ENCODE data around the gene FYB1. TPM values are rescaled to one million over a fixed set of nuclear protein-coding genes. Genes with fewer than 3 reads are reported as not detected.

Gene FYB1
- total RNA-seq, 2 donors from 2014 or later, result 3.1 to 4.0 TPM

DNA sequence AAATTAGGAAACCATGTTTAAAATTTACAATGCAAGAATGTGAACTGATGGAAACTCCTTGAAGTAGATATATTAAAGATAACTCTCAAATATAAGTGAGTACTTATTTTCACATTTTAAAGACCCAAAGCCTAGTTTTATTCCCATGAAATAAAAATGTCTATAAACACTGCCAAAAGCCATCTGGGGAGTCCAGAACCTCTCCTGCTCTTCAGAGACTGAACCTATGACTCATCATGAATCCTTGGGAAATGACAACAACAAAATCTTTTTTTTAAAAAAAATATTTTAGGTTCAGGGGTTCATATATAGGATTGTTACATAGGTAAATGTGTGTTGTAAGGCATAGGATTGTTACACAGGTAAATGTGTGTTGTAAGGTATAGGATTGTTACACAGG is 33.8 kb upstream of the FYB1 start:
- no peaks in the 10 kb centered on the region for H3K27me3 ChIP-seq (replicated peaks; ENCODE audit: insufficient read depth)
- H3K27ac ChIP-seq, result no peak overlapping the region
- H3K4me1 ChIP-seq (replicated peaks), result no peaks in the 10 kb centered on the region
- TF ChIP-seq POLR2AphosphoS5 (IDR thresholded peaks at IDR 0.05) (no peak), POLR2A (IDR thresholded peaks at IDR 0.05) (no peak)
- TF ChIP-seq, protein P1, sequence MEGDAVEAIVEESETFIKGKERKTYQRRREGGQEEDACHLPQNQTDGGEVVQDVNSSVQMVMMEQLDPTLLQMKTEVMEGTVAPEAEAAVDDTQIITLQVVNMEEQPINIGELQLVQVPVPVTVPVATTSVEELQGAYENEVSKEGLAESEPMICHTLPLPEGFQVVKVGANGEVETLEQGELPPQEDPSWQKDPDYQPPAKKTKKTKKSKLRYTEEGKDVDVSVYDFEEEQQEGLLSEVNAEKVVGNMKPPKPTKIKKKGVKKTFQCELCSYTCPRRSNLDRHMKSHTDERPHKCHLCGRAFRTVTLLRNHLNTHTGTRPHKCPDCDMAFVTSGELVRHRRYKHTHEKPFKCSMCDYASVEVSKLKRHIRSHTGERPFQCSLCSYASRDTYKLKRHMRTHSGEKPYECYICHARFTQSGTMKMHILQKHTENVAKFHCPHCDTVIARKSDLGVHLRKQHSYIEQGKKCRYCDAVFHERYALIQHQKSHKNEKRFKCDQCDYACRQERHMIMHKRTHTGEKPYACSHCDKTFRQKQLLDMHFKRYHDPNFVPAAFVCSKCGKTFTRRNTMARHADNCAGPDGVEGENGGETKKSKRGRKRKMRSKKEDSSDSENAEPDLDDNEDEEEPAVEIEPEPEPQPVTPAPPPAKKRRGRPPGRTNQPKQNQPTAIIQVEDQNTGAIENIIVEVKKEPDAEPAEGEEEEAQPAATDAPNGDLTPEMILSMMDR (IDR thresholded peaks at IDR 0.05), result no peak
- no peak overlapping the region for H3K4me3 ChIP-seq
- H3K9me3 ChIP-seq, result no peaks in the 10 kb centered on the region
- no peak for DNase-seq (ENCODE audit: low spot score)
- intact Hi-C loops (cut with DNase I), result no loop called here
- H3K36me3 ChIP-seq, result no peaks in the 10 kb centered on the region

DNA sequence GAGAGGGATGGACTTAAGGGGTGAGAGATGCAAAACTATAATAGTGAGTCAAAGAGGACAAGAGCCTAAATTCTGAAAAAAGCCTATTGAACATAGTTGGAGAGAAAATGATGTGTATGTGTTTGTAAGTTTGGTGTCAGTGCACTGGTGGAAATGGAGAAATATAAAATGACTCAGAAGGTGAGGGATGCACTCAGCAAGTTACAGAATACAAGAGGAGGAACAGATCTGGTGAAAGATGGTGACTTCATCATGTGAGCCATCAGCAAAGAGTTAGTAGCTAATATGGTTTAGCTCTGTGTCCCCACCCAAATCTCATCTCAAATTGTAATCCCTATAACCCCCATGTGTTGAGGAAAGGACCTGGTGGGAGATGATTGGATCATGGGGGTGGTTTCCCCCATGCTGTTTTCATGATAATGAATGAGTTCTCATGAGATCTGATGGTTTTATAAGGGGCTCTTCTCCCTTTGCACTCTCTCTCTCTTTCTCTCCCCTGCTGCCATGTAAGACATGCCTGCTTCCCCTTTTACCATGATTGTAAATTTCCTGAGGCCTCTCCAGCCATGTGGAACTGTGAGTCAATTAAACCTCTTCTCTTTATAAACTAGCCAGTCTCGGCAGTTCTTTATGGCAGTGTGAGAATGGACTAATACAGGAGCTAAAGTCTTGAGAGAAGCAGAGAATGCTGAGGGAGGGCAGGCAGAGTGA is 30.4 kb upstream of the FYB1 start:
- intact Hi-C loops (cut with DNase I), result no loop called here
- Histone ChIP-seq H3K4me3 (no peak overlapping the region), H3K27ac (no peak overlapping the region), H3K9me3 (no peaks in the 10 kb centered on the region), H3K27me3 (replicated peaks; ENCODE audit: insufficient read depth) (no peaks in the 10 kb centered on the region), H3K36me3 (no peaks in the 10 kb centered on the region), H3K4me1 (replicated peaks) (no peaks in the 10 kb centered on the region)
- DNase-seq (ENCODE audit: low spot score), result no peak
- 33% methylated on average over 1 of the region's 1 CpG for WGBS
- TF ChIP-seq, protein P1 (IDR thresholded peaks at IDR 0.05), result no peak
- TF ChIP-seq POLR2A (IDR thresholded peaks at IDR 0.05) (no peak), POLR2AphosphoS5 (IDR thresholded peaks at IDR 0.05) (no peak)

GRCh38 chr5:39249069-39249468 is 29.7 kb upstream of the FYB1 start:
- Histone ChIP-seq H3K9me3 (no peaks in the 10 kb centered on the region), H3K4me3 (no peak overlapping the region), H3K27ac (no peak overlapping the region), H3K36me3 (no peaks in the 10 kb centered on the region), H3K27me3 (replicated peaks; ENCODE audit: insufficient read depth) (no peaks in the 10 kb centered on the region), H3K4me1 (replicated peaks) (no peaks in the 10 kb centered on the region)
- TF ChIP-seq, protein P1 (IDR thresholded peaks at IDR 0.05), result no peak
- intact Hi-C loops (cut with DNase I), result no loop called here
- DNase-seq (ENCODE audit: low spot score), result no peak
- WGBS, result 84% methylated on average over 1 of the region's 1 CpG

- H3K36me3 ChIP-seq, result no peaks in the 10 kb centered on the region
- H3K4me1 ChIP-seq (replicated peaks), result no peaks in the 10 kb centered on the region
- H3K27ac ChIP-seq, result no peak overlapping the region
- 95% methylated on average over 1 of the region's 1 CpG for WGBS
- no peak overlapping the region for H3K4me3 ChIP-seq
- intact Hi-C loops (cut with DNase I), result no loop called here
- H3K27me3 ChIP-seq (replicated peaks; ENCODE audit: insufficient read depth), result no peaks in the 10 kb centered on the region
- DNase-seq (ENCODE audit: low spot score), result no peak
- TF ChIP-seq POLR2AphosphoS5 (IDR thresholded peaks at IDR 0.05) (no peak), POLR2A (IDR thresholded peaks at IDR 0.05) (no peak)
- TF ChIP-seq, protein P1 (IDR thresholded peaks at IDR 0.05), result no peak
- no peaks in the 10 kb centered on the region for H3K9me3 ChIP-seq
Observed at GRCh38 chr5:39240750-39241149, 21.4 kb upstream of the FYB1 start.

- H3K9me3 ChIP-seq, result no peaks in the 10 kb centered on the region
- no peak for DNase-seq (ENCODE audit: low spot score)
- no peak overlapping the region for H3K4me3 ChIP-seq
- 55% methylated on average over 3 of the region's 3 CpGs for WGBS
- H3K27ac ChIP-seq, result no peak overlapping the region
- H3K36me3 ChIP-seq, result no peaks in the 10 kb centered on the region
- H3K4me1 ChIP-seq (replicated peaks), result no peaks in the 10 kb centered on the region
- intact Hi-C loops (cut with DNase I), result no loop called here
- H3K27me3 ChIP-seq (replicated peaks; ENCODE audit: insufficient read depth), result no peaks in the 10 kb centered on the region
- TF ChIP-seq POLR2AphosphoS5 (IDR thresholded peaks at IDR 0.05) (no peak), POLR2A (IDR thresholded peaks at IDR 0.05) (no peak)
- TF ChIP-seq, protein P1 (IDR thresholded peaks at IDR 0.05), result no peak
Observed at GRCh38 chr5:39238366-39239105, 19.2 kb upstream of the FYB1 start.
